H1 (cell line): ENCODE measurements around the gene PITX3. TPM values are rescaled to one million over a fixed set of nuclear protein-coding genes. Genes with fewer than 3 reads are reported as not detected.

ENCODE experiments used
- CEBPB ChIP-seq: IDR thresholded peaks from 2 replicates; pipeline ENCODE4 v1.6.1; 2012; ENCODE audit warnings: low read depth, low read length
- EGR1 ChIP-seq: IDR thresholded peaks from 2 replicates; pipeline ENCODE4 v1.6.1; 2011; ENCODE audit warnings: low read depth, low read length, borderline replicate concordance
- TCF12 ChIP-seq: IDR thresholded peaks from 2 replicates; pipeline ENCODE4 v1.6.1; 2011; ENCODE audit warnings: low read depth, mild to moderate bottlenecking, low read length
- polyA plus RNA-seq, 7 experiments: library from polyadenylated mRNA; depleted of rRNA in 3 of 7; stranded (reverse) in 5 of 7; unstranded in 2 of 7; fragments of >200 nt in 5 of 7; fragments of 200-250 nt in 2 of 7; gene quantifications; 1 replicate in 5 of 7; 2 replicates in 1 of 7; 4 replicates in 1 of 7; pipeline versions ENCODE4 v1.2.1 to v1.2.3, GENCODE V29; 2011 to 2013; ENCODE audit warnings: missing spikeins in 2 of 7, mixed read lengths in 2 of 7
- total RNA-seq: library from RNA; stranded (reverse); fragmentation: NEBNext Ultra II Directional; extraction: Animal tissue kit (Norgen Biotek cat#: 25700); gene quantifications from 2 replicates; pipeline ENCODE4 v1.2.1, GENCODE V29; 2021

The PITX3 gene
- total and polyA plus RNA-seq, 2 of the 8 experiments (the other 6 are each of a cell fraction or from before 2014, with no cell fraction given): 0.18 to 0.41 TPM

GRCh38 chr10:102222797-102223196, 18.5 kb downstream of the PITX3 start (continued):
- TF ChIP-seq TCF12 (no peak), CEBPB (no peak), EGR1 (no peak)
- TF ChIP-seq, all 59 proteins: peak for 0
